Endodermal cell (in vitro differentiated cells): ENCODE measurements around the gene EGFR. TPM values are rescaled to one million over a fixed set of nuclear protein-coding genes. Genes with fewer than 3 reads are reported as not detected.
A peak's percentile ranks its signal among the peaks of the same experiment; 100 is the strongest.

Source experiments
- DNase-seq: peaks from one replicate; pipeline ENCODE4 v3.0.0-alpha.2; 2017
- H3K27ac ChIP-seq: 2 replicates; pipeline ENCODE4 v1.5.1; 2013; ENCODE audit warnings: mild to moderate bottlenecking, low read depth, low read length, moderate library complexity
- H3K27me3 ChIP-seq: 2 replicates; pipeline ENCODE4 v1.6.1; 2013; ENCODE audit warnings: mild to moderate bottlenecking, low read length, moderate library complexity; ENCODE audit not compliant: insufficient read depth, control insufficient read depth, poor library complexity, severe bottlenecking
- H3K36me3 ChIP-seq: 2 replicates; pipeline ENCODE4 v1.7.0; 2013; ENCODE audit warnings: mild to moderate bottlenecking, low read length, moderate library complexity; ENCODE audit not compliant: control insufficient read depth, insufficient read depth
- H3K4me1 ChIP-seq: one replicate; pipeline ENCODE4 v1.7.0; 2013; ENCODE audit warnings: low read length; ENCODE audit not compliant: control insufficient read depth, insufficient read depth
- H3K4me3 ChIP-seq: 2 replicates; pipeline ENCODE4 v1.5.1; 2013; ENCODE audit warnings: mild to moderate bottlenecking, low read length, moderate library complexity
- H3K9ac ChIP-seq: 2 replicates; pipeline ENCODE4 v1.6.1; 2013; ENCODE audit warnings: mild to moderate bottlenecking, low read length, moderate library complexity; ENCODE audit not compliant: poor library complexity, severe bottlenecking; ENCODE audit errors: extremely low read depth
- H3K9me3 ChIP-seq: 2 replicates; pipeline ENCODE4 v1.6.1; 2013; ENCODE audit warnings: mild to moderate bottlenecking, low read length, moderate library complexity; ENCODE audit not compliant: control insufficient read depth
- H3K27ac Mint-ChIP-seq: 2 replicates; pipeline ENCODE4 v1.8.0; 2020; ENCODE audit warnings: mixed read lengths
- H3K27me3 Mint-ChIP-seq: 2 replicates; pipeline ENCODE4 v1.8.0; 2021; ENCODE audit warnings: mild to moderate bottlenecking, mixed read lengths; ENCODE audit not compliant: insufficient read depth
- H3K36me3 Mint-ChIP-seq: 2 replicates; pipeline ENCODE4 v1.8.0; 2020; ENCODE audit warnings: low read depth, mixed read lengths
- H3K4me1 Mint-ChIP-seq: 2 replicates; pipeline ENCODE4 v1.8.0; 2020; ENCODE audit warnings: mixed read lengths
- H3K4me3 Mint-ChIP-seq: 2 replicates; pipeline ENCODE4 v1.8.0; 2020; ENCODE audit warnings: mild to moderate bottlenecking, moderate library complexity, mixed read lengths
- H3K9me3 Mint-ChIP-seq: 2 replicates; pipeline ENCODE4 v1.8.0; 2020; ENCODE audit warnings: mild to moderate bottlenecking, mixed read lengths
- WGBS, 2 experiments: methylation state at CpG; one replicate each; pipeline versions ENCODE4 v1.1.5 to v1.1.7; 2013; ENCODE audit warnings: missing lambda C conversion rate in 2 of 2, mixed read lengths in 1 of 2; ENCODE audit not compliant: insufficient coverage in 1 of 2, insufficient read length in 1 of 2; 5-methylcytosine and 5-hydroxymethylcytosine counted together
- total RNA-seq, 2 donors: library from RNA; stranded (reverse); fragmentation: NEBNext Ultra II Directional in 1 of 2; extraction: Animal tissue kit (Norgen Biotek cat#: 25700) in 1 of 2; gene quantifications; 2 replicates in 1 of 2; 3 replicates in 1 of 2; pipeline ENCODE4 v1.2.1, GENCODE V29; 2021
- TF ChIP-seq, protein P1 (sequence below): fragments of 200-600 bp; sonication (generic); conservative IDR thresholded peaks from 2 replicates; pipeline ENCODE4 v1.5.0; 2021; ENCODE audit warnings: antibody characterized with exemption, mild to moderate bottlenecking

Gene EGFR
- total RNA-seq, 2 donors from 2014 or later: 5.0 to 5.8 TPM

DNA sequence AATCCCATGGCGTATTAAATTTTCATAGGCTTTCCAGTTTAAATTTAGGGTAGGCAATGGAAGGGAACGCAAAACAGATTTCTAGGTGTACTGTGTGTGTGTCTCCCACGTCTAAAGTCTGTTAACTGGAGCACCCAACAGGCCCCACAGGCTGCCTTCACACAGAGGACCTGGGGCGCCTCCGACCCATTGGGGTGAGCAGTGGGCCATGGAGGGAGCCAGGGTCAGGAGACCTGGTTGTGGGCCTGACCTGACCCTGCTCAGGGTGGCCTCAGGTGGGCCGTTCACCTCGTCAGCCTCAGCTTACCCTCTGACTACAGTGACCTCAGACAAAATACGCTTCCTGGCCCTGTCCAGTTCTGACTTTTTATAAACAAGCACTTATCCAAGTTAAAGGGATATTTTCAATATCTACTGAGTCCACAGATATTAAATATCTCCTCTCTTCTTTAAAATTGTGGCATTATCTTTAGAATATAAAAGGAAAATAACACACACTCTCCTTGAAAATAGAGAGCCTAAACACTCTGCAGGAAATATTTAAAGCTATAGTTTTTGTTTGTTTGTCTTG, 159.6 kb downstream of the EGFR start:
- H3K36me3 ChIP-seq: no peaks in the 10 kb centered on the region
- no peaks in the 10 kb centered on the region for H3K4me1 Mint-ChIP-seq
- no peaks in the 10 kb centered on the region for H3K36me3 Mint-ChIP-seq
- no peak overlapping the region for H3K4me3 ChIP-seq
- H3K4me3 Mint-ChIP-seq: no peak overlapping the region
- H3K27me3 Mint-ChIP-seq: no peaks in the 10 kb centered on the region
- WGBS, 2 experiments: 93 to 100% methylated on average over 1 to 8 of the region's 8 CpGs
- H3K27ac Mint-ChIP-seq: no peak overlapping the region
- H3K9me3 ChIP-seq: no peaks in the 10 kb centered on the region
- no peak overlapping the region for H3K9ac ChIP-seq
- H3K4me1 ChIP-seq: no peaks in the 10 kb centered on the region
- no peak for DNase-seq
- TF ChIP-seq, protein P1, sequence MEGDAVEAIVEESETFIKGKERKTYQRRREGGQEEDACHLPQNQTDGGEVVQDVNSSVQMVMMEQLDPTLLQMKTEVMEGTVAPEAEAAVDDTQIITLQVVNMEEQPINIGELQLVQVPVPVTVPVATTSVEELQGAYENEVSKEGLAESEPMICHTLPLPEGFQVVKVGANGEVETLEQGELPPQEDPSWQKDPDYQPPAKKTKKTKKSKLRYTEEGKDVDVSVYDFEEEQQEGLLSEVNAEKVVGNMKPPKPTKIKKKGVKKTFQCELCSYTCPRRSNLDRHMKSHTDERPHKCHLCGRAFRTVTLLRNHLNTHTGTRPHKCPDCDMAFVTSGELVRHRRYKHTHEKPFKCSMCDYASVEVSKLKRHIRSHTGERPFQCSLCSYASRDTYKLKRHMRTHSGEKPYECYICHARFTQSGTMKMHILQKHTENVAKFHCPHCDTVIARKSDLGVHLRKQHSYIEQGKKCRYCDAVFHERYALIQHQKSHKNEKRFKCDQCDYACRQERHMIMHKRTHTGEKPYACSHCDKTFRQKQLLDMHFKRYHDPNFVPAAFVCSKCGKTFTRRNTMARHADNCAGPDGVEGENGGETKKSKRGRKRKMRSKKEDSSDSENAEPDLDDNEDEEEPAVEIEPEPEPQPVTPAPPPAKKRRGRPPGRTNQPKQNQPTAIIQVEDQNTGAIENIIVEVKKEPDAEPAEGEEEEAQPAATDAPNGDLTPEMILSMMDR: no peak
- no peaks in the 10 kb centered on the region for H3K9me3 Mint-ChIP-seq
- no peak overlapping the region for H3K27ac ChIP-seq
- no peaks in the 10 kb centered on the region for H3K27me3 ChIP-seq

DNA sequence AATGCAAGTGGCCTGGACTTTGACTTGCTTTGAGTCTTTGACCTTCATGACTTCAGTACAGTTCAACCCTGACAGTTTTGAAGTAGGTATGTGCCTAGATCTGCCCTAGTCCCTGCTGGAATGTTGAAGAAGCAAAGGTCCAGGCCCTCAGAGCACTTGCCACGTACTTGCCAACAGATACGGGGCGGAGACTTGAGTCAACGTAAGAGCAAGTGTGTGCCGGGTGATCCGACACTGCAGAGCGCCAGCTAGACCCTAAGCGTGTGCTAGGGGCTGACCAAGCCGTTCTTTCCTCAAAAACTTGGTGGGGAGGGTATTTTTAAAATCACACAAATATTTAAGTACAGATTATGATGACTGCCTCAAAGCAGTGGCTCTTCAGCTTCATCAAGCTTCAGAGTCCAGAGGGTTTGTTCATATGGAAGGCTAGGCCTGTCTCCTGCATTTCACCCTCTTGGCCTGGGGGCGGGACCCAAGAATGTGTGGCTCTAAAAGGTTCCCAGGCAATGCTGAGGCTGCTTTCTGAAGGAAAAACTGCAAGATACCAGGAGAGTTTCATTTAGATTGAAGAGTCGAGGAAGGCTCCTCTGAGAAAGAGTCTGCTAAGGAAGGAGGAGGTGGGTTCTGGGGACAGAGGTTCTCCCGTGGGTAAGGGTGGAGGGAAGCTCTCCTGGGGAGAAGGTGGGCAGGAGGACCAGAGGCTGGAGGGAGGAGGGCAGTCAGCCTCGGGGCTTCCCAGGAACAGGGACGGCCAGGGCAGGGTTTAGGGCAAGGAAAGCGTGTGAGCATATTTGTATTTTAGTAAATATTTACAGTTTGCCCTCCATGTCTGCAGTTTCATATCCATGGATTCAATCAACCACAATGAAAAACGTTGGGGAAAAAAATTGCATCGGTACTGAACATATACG, 160.3 kb downstream of the EGFR start:
- WGBS, 2 experiments: 92 to 93% methylated on average over 11 to 17 of the region's 18 CpGs
- no peaks in the 10 kb centered on the region for H3K9me3 Mint-ChIP-seq
- H3K27me3 ChIP-seq: no peaks in the 10 kb centered on the region
- H3K27me3 Mint-ChIP-seq: no peaks in the 10 kb centered on the region
- H3K9ac ChIP-seq: no peak overlapping the region
- no peak overlapping the region for H3K4me3 ChIP-seq
- no peaks in the 10 kb centered on the region for H3K4me1 ChIP-seq
- TF ChIP-seq, protein P1: no peak
- no peaks in the 10 kb centered on the region for H3K36me3 ChIP-seq
- H3K9me3 ChIP-seq: no peaks in the 10 kb centered on the region
- no peaks in the 10 kb centered on the region for H3K36me3 Mint-ChIP-seq
- H3K4me3 Mint-ChIP-seq: no peak overlapping the region
- no peaks in the 10 kb centered on the region for H3K4me1 Mint-ChIP-seq
- H3K27ac Mint-ChIP-seq: peak overlapping the region; percentile 61
- H3K27ac ChIP-seq: no peak overlapping the region
- DNase-seq: no peak

DNA sequence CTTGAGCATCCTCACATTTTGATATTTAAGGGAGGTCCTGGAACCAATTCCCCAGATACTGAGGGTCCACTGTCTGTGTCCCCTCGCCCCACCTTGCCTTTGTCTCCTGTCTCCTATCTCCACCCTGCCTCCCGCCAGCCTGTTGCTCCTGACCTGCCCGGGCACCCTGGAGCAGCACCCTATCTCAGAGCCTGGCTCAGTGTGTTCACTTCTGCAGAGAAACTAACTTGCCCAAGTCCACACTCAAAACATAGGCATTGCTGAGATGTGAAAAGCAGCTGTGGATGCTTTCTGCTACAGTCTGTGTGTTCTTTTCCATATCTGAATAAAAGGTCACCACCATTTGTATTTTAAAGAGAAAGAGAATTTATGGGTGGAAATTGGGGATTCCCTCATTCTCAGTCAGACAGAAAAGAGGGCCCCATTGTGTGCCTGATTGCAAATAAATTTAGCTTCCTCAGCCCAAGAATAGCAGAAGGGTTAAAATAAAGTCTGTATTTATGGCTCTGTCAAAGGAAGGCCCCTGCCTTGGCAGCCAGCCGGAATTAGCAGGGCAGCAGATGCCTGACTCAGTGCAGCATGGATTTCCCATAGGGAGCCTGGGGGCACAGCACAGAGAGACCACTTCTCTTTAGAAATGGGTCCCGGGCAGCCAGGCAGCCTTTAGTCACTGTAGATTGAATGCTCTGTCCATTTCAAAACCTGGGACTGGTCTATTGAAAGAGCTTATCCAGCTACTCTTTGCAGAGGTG, 161.3 kb downstream of the EGFR start:
- no peaks in the 10 kb centered on the region for H3K9me3 Mint-ChIP-seq
- Histone ChIP-seq H3K27ac (no peak overlapping the region), H3K9me3 (no peaks in the 10 kb centered on the region), H3K27me3 (no peaks in the 10 kb centered on the region), H3K9ac (no peak overlapping the region), H3K4me3 (no peak overlapping the region), H3K4me1 (no peaks in the 10 kb centered on the region), H3K36me3 (no peaks in the 10 kb centered on the region)
- H3K4me3 Mint-ChIP-seq: no peak overlapping the region
- TF ChIP-seq, protein P1: no peak
- 90 to 97% methylated on average over 3 to 5 of the region's 5 CpGs for whole genome bisulfite sequencing, 2 experiments
- H3K36me3 Mint-ChIP-seq: no peaks in the 10 kb centered on the region
- H3K27me3 Mint-ChIP-seq: no peaks in the 10 kb centered on the region
- DNase-seq: no peak
- H3K4me1 Mint-ChIP-seq: no peaks in the 10 kb centered on the region
- H3K27ac Mint-ChIP-seq: no peak overlapping the region
